PC-9 (cell line): ENCODE data around the gene CDC42BPA. TPM values are rescaled to one million over a fixed set of nuclear protein-coding genes. Genes with fewer than 3 reads are reported as not detected.

Experiments used
- BruUV-seq: library from RNA; stranded (reverse); fragments of 400-500 nt; replicated peaks from 2 replicates; lab custom pipeline; 2021; lab: Mats Ljungman, UMichigan
- CTCF ChIA-PET: fragments of 300-600 bp; sonication (Branson Sonifier 250); formaldehyde crosslinking; loops from one replicate; lab custom pipeline; 2022; ENCODE audit warnings: antibody characterized with exemption; lab: Charles Lee
- POLR2A ChIA-PET: fragments of 300-600 bp; sonication (Branson Sonifier 250); formaldehyde crosslinking; loops from one replicate; lab custom pipeline; 2022; ENCODE audit warnings: antibody characterized with exemption; ENCODE audit not compliant: unreplicated experiment; lab: Charles Lee
- DNase-seq, 2 experiments: peaks; one replicate each; pipeline versions ENCODE4 v3.0.0 to v3.0.0-alpha.2; 2015 to 2022; ENCODE audit warnings: mixed read lengths in 1 of 2
- H2AFZ ChIP-seq: fragments of 200-600 bp; sonication (generic); 2 replicates; pipeline ENCODE4 v1.8.1; 2017; ENCODE audit warnings: antibody characterized with exemption
- H3F3A ChIP-seq: fragments of 200-600 bp; sonication (generic); 2 replicates; pipeline ENCODE4 v1.8.1; 2017; ENCODE audit warnings: antibody characterized with exemption, mild to moderate bottlenecking, low read depth; ENCODE audit not compliant: insufficient read depth
- H3K27ac ChIP-seq: fragments of 200-600 bp; sonication (generic); 2 replicates; pipeline ENCODE4 v1.6.1; 2016; ENCODE audit warnings: mixed run types
- H3K27me3 ChIP-seq: fragments of 200-600 bp; sonication (generic); 2 replicates; pipeline ENCODE4 v1.6.1; 2016; ENCODE audit warnings: low read depth, mixed run types; ENCODE audit not compliant: insufficient read depth
- H3K36me3 ChIP-seq: fragments of 200-600 bp; sonication (generic); 2 replicates; pipeline ENCODE4 v1.6.1; 2016; ENCODE audit warnings: low read depth, mixed run types
- H3K4me1 ChIP-seq: fragments of 200-600 bp; sonication (generic); replicated peaks from 2 replicates; pipeline ENCODE4 v1.6.1; 2016; ENCODE audit warnings: mixed run types; ENCODE audit not compliant: insufficient read depth
- H3K4me2 ChIP-seq: fragments of 200-600 bp; sonication (generic); 2 replicates; pipeline ENCODE4 v1.6.1; 2017; ENCODE audit warnings: mixed run types
- H3K4me3 ChIP-seq: fragments of 200-600 bp; sonication (generic); 2 replicates; pipeline ENCODE4 v1.6.1; 2016; ENCODE audit warnings: mixed run types
- H3K79me2 ChIP-seq: fragments of 200-600 bp; sonication (generic); 2 replicates; pipeline ENCODE4 v1.6.1; 2017; ENCODE audit warnings: low read depth, mixed run types
- H3K9me2 ChIP-seq: fragments of 200-600 bp; sonication (generic); 2 replicates; pipeline ENCODE4 v1.8.1; 2017; ENCODE audit warnings: mild to moderate bottlenecking; ENCODE audit not compliant: insufficient read depth
- H3K9me3 ChIP-seq: fragments of 200-600 bp; sonication (generic); 2 replicates; pipeline ENCODE4 v1.8.1; 2016; ENCODE audit warnings: low read depth; ENCODE audit not compliant: insufficient read depth
- H4K20me1 ChIP-seq: fragments of 200-600 bp; sonication (generic); 2 replicates; pipeline ENCODE4 v1.8.1; 2017; ENCODE audit not compliant: insufficient read depth
- CTCF ChIP-seq: fragments of 200-600 bp; sonication (generic); conservative IDR thresholded peaks from 2 replicates; pipeline ENCODE4 v1.6.1; 2017; ENCODE audit warnings: mixed run types, antibody characterized with exemption, mild to moderate bottlenecking, moderate library complexity
- EZH2 ChIP-seq: fragments of 200-600 bp; sonication (generic); IDR thresholded peaks from 2 replicates; pipeline ENCODE4 v1.8.0; 2017; ENCODE audit warnings: antibody characterized with exemption, low read depth
- intact Hi-C: fragments of 100-400 bp; cut with micrococcal nuclease; formaldehyde crosslinking; loops from one replicate; pipeline ENCODE4 v1.10.0; 2022; ENCODE audit not compliant: unreplicated experiment
- total RNA-seq: library from RNA; stranded (reverse); gene quantifications from 2 replicates; pipeline ENCODE4 v1.2.3, GENCODE V29; 2021

The CDC42BPA gene
- total RNA-seq, 1 experiment from 2014 or later: 47.5 TPM

GRCh38 chr1:227156520-227156919 lies 161.8 kb downstream of the CDC42BPA start:
- Histone ChIP-seq H3K4me1 (no peaks in the 10 kb centered on the region), H3F3A (no peaks in the 10 kb centered on the region), H3K9me2 (no peaks in the 10 kb centered on the region), H3K36me3 (no peaks in the 10 kb centered on the region), H3K9me3 (no peaks in the 10 kb centered on the region), H3K4me3 (no peak overlapping the region), H2AFZ (no peak overlapping the region), H3K79me2 (no peaks in the 10 kb centered on the region), H4K20me1 (0 out of 2 replicates have a peak, but pooled peaks cover 3% of the 10 kb centered on the region), H3K4me2 (no peak overlapping the region), H3K27ac (no peak overlapping the region), H3K27me3 (no peaks in the 10 kb centered on the region)
- intact Hi-C loops: no loop called here
- POLR2A ChIA-PET: interaction anchor here (0.5 kb wide), 1 partner anchor 287 kb away, joined by 4 read pairs; no protein-coding TSS in a partner anchor
- no TSS peak for BruUV-seq
- TF ChIP-seq EZH2 (no peak), CTCF (no peak)
- CTCF ChIA-PET: no interaction called here
- no peak for DNase-seq

- no TSS peak for BruUV-seq
- Histone ChIP-seq H3K27ac (no peak overlapping the region), H3K9me2 (no peaks in the 10 kb centered on the region), H2AFZ (no peak overlapping the region), H3K4me3 (no peak overlapping the region), H3K27me3 (no peaks in the 10 kb centered on the region), H3K4me1 (no peaks in the 10 kb centered on the region), H3F3A (no peaks in the 10 kb centered on the region), H3K79me2 (no peaks in the 10 kb centered on the region), H3K4me2 (no peak overlapping the region), H4K20me1 (0 out of 2 replicates have a peak, but pooled peaks cover 3% of the 10 kb centered on the region), H3K36me3 (no peaks in the 10 kb centered on the region), H3K9me3 (no peaks in the 10 kb centered on the region)
- ChIA-PET CTCF (no interaction called here), POLR2A (no interaction called here)
- no peak for TF ChIP-seq CTCF
- TF ChIP-seq EZH2: no peak
- intact Hi-C loops: no loop called here
- DNase-seq: no peak
Observed at GRCh38 chr1:227155688-227156087, 162.6 kb downstream of the CDC42BPA start.

GRCh38 chr1:227155004-227155403 lies 163.3 kb downstream of the CDC42BPA start:
- H3K79me2 ChIP-seq: no peaks in the 10 kb centered on the region
- H3K4me2 ChIP-seq: no peak overlapping the region
- no peak for TF ChIP-seq CTCF
- no peak for TF ChIP-seq EZH2
- no peaks in the 10 kb centered on the region for H3K36me3 ChIP-seq
- CTCF ChIA-PET: no interaction called here
- no peak overlapping the region for H3K27ac ChIP-seq
- no peaks in the 10 kb centered on the region for H3K27me3 ChIP-seq
- no peak overlapping the region for H3K4me3 ChIP-seq
- H4K20me1 ChIP-seq: 0 out of 2 replicates have a peak, but pooled peaks cover 3% of the 10 kb centered on the region
- no peaks in the 10 kb centered on the region for H3K9me3 ChIP-seq
- intact Hi-C loops: no loop called here
- no TSS peak for BruUV-seq
- no peak overlapping the region for H2AFZ ChIP-seq
- H3K4me1 ChIP-seq: no peaks in the 10 kb centered on the region
- H3F3A ChIP-seq: no peaks in the 10 kb centered on the region
- no peak for DNase-seq
- POLR2A ChIA-PET: no interaction called here
- no peaks in the 10 kb centered on the region for H3K9me2 ChIP-seq
